HepG2 (cell line): ENCODE measurements around the gene LCN2. TPM values are rescaled to one million over a fixed set of nuclear protein-coding genes. Genes with fewer than 3 reads are reported as not detected.

Source experiments
- ATAD3A ChIP-seq: sonication (generic); formaldehyde crosslinking; IDR thresholded peaks from 2 replicates; pipeline ENCODE4 v1.4.0; 2020; ENCODE audit warnings: missing genetic modification reagents
- CBX2 ChIP-seq, 2 experiments: fragments of 200-600 bp in 1 of 2; sonication (generic); formaldehyde crosslinking in 1 of 2; IDR thresholded peaks; 2 replicates each; pipeline versions ENCODE4 v1.7.0 to v1.8.1; 2018 to 2022; ENCODE audit warnings: low read depth in 2 of 2, low read length in 1 of 2, mild to moderate bottlenecking in 1 of 2, missing genetic modification reagents in 1 of 2
- CEBPG ChIP-seq: IDR thresholded peaks from 2 replicates; pipeline ENCODE4 v1.6.1; 2016
- HOXD1 ChIP-seq: sonication (generic); formaldehyde crosslinking; IDR thresholded peaks from 2 replicates; pipeline ENCODE4 v1.5.0; 2020; ENCODE audit warnings: missing genetic modification reagents
- LBX2 ChIP-seq: sonication (generic); formaldehyde crosslinking; IDR thresholded peaks from 2 replicates; pipeline ENCODE4 v1.5.0; 2020; ENCODE audit warnings: missing genetic modification reagents, mild to moderate bottlenecking, borderline replicate concordance
- LCORL ChIP-seq, 2 experiments: fragments of 450-650 bp in 1 of 2; sonication (generic) in 1 of 2; formaldehyde crosslinking in 1 of 2; IDR thresholded peaks; 2 replicates each; pipeline versions ENCODE4 v1.5.0 to v1.6.1; 2017 to 2020; ENCODE audit warnings: antibody characterized with exemption in 1 of 2, missing genetic modification reagents in 1 of 2
- MXD1 ChIP-seq: sonication (generic); formaldehyde crosslinking; IDR thresholded peaks from 2 replicates; pipeline ENCODE4 v1.4.0; 2020; ENCODE audit warnings: mild to moderate bottlenecking, missing genetic modification reagents
- NRL ChIP-seq: sonication (generic); formaldehyde crosslinking; IDR thresholded peaks from 2 replicates; pipeline ENCODE4 v1.5.0; 2020; ENCODE audit warnings: missing genetic modification reagents, mild to moderate bottlenecking, moderate library complexity, borderline replicate concordance
- PAX8 ChIP-seq: sonication (generic); formaldehyde crosslinking; IDR thresholded peaks from 2 replicates; pipeline ENCODE4 v1.8.0; 2022; ENCODE audit warnings: mild to moderate bottlenecking, missing genetic modification reagents, borderline replicate concordance
- TAF15 ChIP-seq: fragments of 200-400 bp; formaldehyde crosslinking; IDR thresholded peaks from one replicate; pipeline ENCODE4 v1.6.1; 2018; ENCODE audit warnings: mild to moderate bottlenecking, low read depth, low read length; ENCODE audit not compliant: poor library complexity, severe bottlenecking
- ZBTB7B ChIP-seq: sonication (generic); formaldehyde crosslinking; IDR thresholded peaks from 2 replicates; pipeline ENCODE4 v1.4.0; 2020; ENCODE audit warnings: missing genetic modification reagents
- ZFP91 ChIP-seq: sonication (generic); formaldehyde crosslinking; IDR thresholded peaks from 2 replicates; pipeline ENCODE4 v1.9.0; 2022; ENCODE audit warnings: missing genetic modification reagents, mild to moderate bottlenecking, borderline replicate concordance
- ZMAT3 ChIP-seq: sonication (generic); formaldehyde crosslinking; conservative IDR thresholded peaks from 2 replicates; pipeline ENCODE4 v1.7.0; 2021; ENCODE audit warnings: missing genetic modification reagents
- ZNF18 ChIP-seq: sonication (generic); formaldehyde crosslinking; IDR thresholded peaks from 2 replicates; pipeline ENCODE4 v1.8.0; 2022; ENCODE audit warnings: mild to moderate bottlenecking, missing genetic modification reagents; ENCODE audit not compliant: insufficient replicate concordance
- ZNF282 ChIP-seq: fragments of 450-650 bp; IDR thresholded peaks from 2 replicates; pipeline ENCODE4 v1.6.1; 2018; ENCODE audit not compliant: partially characterized antibody
- ZNF296 ChIP-seq: sonication (generic); formaldehyde crosslinking; conservative IDR thresholded peaks from 2 replicates; pipeline ENCODE4 v1.5.0; 2020; ENCODE audit warnings: mild to moderate bottlenecking, missing genetic modification reagents
- ZNF317 ChIP-seq: sonication (generic); formaldehyde crosslinking; IDR thresholded peaks from 2 replicates; pipeline ENCODE4 v1.5.0; 2020; ENCODE audit warnings: mild to moderate bottlenecking, missing genetic modification reagents
- ZNF512B ChIP-seq: sonication (generic); formaldehyde crosslinking; IDR thresholded peaks from 2 replicates; pipeline ENCODE4 v1.5.1; 2020; ENCODE audit warnings: missing genetic modification reagents, mild to moderate bottlenecking, borderline replicate concordance
- ZNF678 ChIP-seq: sonication (generic); formaldehyde crosslinking; IDR thresholded peaks from 2 replicates; pipeline ENCODE4 v1.4.0; 2020; ENCODE audit warnings: mild to moderate bottlenecking, missing genetic modification reagents
- ZNF749 ChIP-seq: sonication (generic); formaldehyde crosslinking; IDR thresholded peaks from 2 replicates; pipeline ENCODE4 v1.8.0; 2022; ENCODE audit warnings: mild to moderate bottlenecking, missing genetic modification reagents, moderate library complexity, borderline replicate concordance
- ZNF772 ChIP-seq: sonication (generic); formaldehyde crosslinking; IDR thresholded peaks from 2 replicates; pipeline ENCODE4 v1.5.0; 2020; ENCODE audit warnings: mild to moderate bottlenecking, missing genetic modification reagents
- ZNF878 ChIP-seq: sonication (generic); formaldehyde crosslinking; IDR thresholded peaks from 2 replicates; pipeline ENCODE4 v1.8.1; 2023; ENCODE audit warnings: mild to moderate bottlenecking, missing genetic modification reagents, moderate library complexity
- polyA plus RNA-seq, 8 experiments: library from polyadenylated mRNA; depleted of rRNA in 3 of 8; stranded (reverse) in 7 of 8; unstranded in 1 of 8; fragments of >200 nt; fragmentation: Illumina TruSeq in 4 of 8; extraction: Trizol in 4 of 8; gene quantifications; 2 replicates each; pipeline versions ENCODE4 v1.2.1 to v1.2.3, GENCODE V29; 2011 to 2016; ENCODE audit warnings: low read depth in 4 of 8, missing spikeins in 1 of 8, mixed read lengths in 1 of 8; ENCODE audit not compliant: insufficient read depth in 1 of 8
- total RNA-seq, 5 experiments: library from RNA; depleted of rRNA; stranded (reverse); fragments of >200 nt; fragmentation: Illumina TruSeq; extraction: Trizol; gene quantifications; 2 replicates each; pipeline ENCODE4 v1.2.3, GENCODE V29; 2016; ENCODE audit warnings: low read depth in 1 of 5

Gene LCN2
- total and polyA plus RNA-seq, 2 of the 13 experiments (the other 11 are each of a cell fraction or from before 2014, with no cell fraction given) = 0.38 to 1.4 TPM

GRCh38 chr9:128127990-128128835, 21.0 kb upstream of the LCN2 start (continued):
- no peak for TF ChIP-seq ATAD3A (CRISPR knock-in tag)
- TF ChIP-seq ZNF749 (CRISPR knock-in tag) = no peak; the same call in 1 of the 2 replicates
- no peak for TF ChIP-seq ZNF678 (CRISPR knock-in tag)
- no peak for TF ChIP-seq ZBTB7B (CRISPR knock-in tag)
- no peak for TF ChIP-seq ZNF282
- no peak for TF ChIP-seq ZNF18 (CRISPR knock-in tag)
- no peak for TF ChIP-seq ZNF317 (CRISPR knock-in tag)
- TF ChIP-seq ZFP91 (CRISPR knock-in tag) = peak; percentile 99
- TF ChIP-seq ZNF878 = no peak
- no peak for TF ChIP-seq CEBPG (CRISPR knock-in tag)
- no peak for TF ChIP-seq ZNF512B (CRISPR knock-in tag)
- TF ChIP-seq ZNF772 (CRISPR knock-in tag) = no peak
- TF ChIP-seq CBX2 (IDR thresholded peaks at IDR 0.05; ENCODE audit: low read depth, low read length) = no peak
- no peak for TF ChIP-seq CBX2 (CRISPR knock-in tag; IDR thresholded peaks at IDR 0.05; ENCODE audit: low read depth)
- TF ChIP-seq PAX8 = no peak
- peak; percentile 67 for TF ChIP-seq ZMAT3 (CRISPR knock-in tag)
- TF ChIP-seq NRL = no peak
- no peak; the same call in 1 of the 2 replicates for TF ChIP-seq ZNF296 (CRISPR knock-in tag)
- no peak for TF ChIP-seq LBX2
- TF ChIP-seq MXD1 (CRISPR knock-in tag) = peak; percentile 86; the same call in 1 of the 2 replicates
- no peak for TF ChIP-seq LCORL (IDR thresholded peaks at IDR 0.05)
- 0 out of 2 replicates have a peak, but pooled peaks have one; percentile 21 for TF ChIP-seq LCORL (CRISPR knock-in tag; IDR thresholded peaks at IDR 0.05)
- TF ChIP-seq HOXD1 (CRISPR knock-in tag) = 0 out of 2 replicates have a peak, but pooled peaks have one; percentile 27
- no peak for TF ChIP-seq TAF15
